ENCODE results near the gene RPS6KA2. TPM values are rescaled to one million over a fixed set of nuclear protein-coding genes. Genes with fewer than 3 reads are reported as not detected.

The RPS6KA2 gene
- total RNA-seq, 2 experiments from 2014 or later = 3.8 to 4.2 TPM

GRCh38 chr6:166360243-166361076, 266.6 kb downstream of the RPS6KA2 start:
- peaks cover 5% of the 10 kb centered on the region for H3K9me3 Mint-ChIP-seq
- no peaks in the 10 kb centered on the region for H3K36me3 Mint-ChIP-seq
- no peak overlapping the region for H3K27ac Mint-ChIP-seq
- H3K27me3 Mint-ChIP-seq = peaks cover 9% of the 10 kb centered on the region
- no peaks in the 10 kb centered on the region for H3K4me1 Mint-ChIP-seq
- no peak overlapping the region for H3K4me3 Mint-ChIP-seq
- no peak for DNase-seq

Other genes with a start within 250 kb of the RPS6KA2 start
- gene MPC1, start 244.3 kb downstream of the RPS6KA2 start, total RNA-seq = 10 to 100 TPM; 22.2 to 25.2 TPM
- gene RAMACL, start 40.6 kb downstream of the RPS6KA2 start, total RNA-seq = under 1 TPM; 0.21 to 0.22 TPM

Measured in activated naive CD8-positive, alpha-beta T cell treated with anti-CD3 and anti-CD28 coated beads for 36 hours (primary cell).